ENCODE measurements around the gene RNPEPL1. TPM values are rescaled to one million over a fixed set of nuclear protein-coding genes. Genes with fewer than 3 reads are reported as not detected.

Gene RNPEPL1
- total RNA-seq, 1 donor from 2014 or later: 40.5 TPM

DNA sequence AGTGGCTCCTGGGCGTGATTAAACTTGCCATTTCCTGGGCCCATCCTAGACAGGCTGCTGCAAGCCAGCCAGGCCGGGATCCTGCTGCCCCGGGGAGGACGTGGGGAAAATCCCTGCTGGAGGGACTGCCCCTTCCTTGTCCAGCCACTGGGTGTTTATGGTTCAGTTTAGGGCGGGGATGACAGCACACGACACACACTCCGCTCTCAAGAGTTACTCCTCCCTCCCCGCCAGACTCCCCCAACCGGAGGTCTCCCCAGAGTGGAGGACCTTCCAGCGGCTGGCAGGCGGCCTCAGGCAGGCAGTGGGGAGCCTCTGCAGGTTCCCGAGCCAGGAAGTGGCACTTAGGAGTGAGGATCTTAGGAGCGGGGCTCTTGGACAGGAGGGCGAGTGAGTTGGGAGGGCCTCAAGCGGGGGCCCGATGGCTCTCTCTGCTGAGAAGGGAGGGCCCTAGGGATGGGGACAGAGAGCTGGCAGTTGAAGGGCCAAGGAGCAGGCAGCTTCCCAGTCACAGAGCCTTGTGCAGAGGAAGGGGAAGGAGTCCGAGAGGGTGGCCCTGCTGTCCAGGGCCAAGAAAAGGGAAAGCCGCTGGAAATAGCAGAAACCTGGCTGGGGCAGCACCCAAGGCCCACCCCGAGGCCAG is 51.3 kb downstream of the RNPEPL1 start:
- Mint-ChIP-seq H3K36me3 (peaks cover 8% of the 10 kb centered on the region), H3K4me3 (no peak overlapping the region), H3K9me3 (no peaks in the 10 kb centered on the region), H3K4me1 (ENCODE audit: unreplicated experiment) (peaks cover 4% of the 10 kb centered on the region), H3K27me3 (no peaks in the 10 kb centered on the region), H3K27ac (no peak overlapping the region)
- no peak for TF ChIP-seq CTCF (conservative IDR thresholded peaks at IDR 0.05)
- no peak for DNase-seq (ENCODE audit: extremely low spot score, unreplicated experiment)

DNA sequence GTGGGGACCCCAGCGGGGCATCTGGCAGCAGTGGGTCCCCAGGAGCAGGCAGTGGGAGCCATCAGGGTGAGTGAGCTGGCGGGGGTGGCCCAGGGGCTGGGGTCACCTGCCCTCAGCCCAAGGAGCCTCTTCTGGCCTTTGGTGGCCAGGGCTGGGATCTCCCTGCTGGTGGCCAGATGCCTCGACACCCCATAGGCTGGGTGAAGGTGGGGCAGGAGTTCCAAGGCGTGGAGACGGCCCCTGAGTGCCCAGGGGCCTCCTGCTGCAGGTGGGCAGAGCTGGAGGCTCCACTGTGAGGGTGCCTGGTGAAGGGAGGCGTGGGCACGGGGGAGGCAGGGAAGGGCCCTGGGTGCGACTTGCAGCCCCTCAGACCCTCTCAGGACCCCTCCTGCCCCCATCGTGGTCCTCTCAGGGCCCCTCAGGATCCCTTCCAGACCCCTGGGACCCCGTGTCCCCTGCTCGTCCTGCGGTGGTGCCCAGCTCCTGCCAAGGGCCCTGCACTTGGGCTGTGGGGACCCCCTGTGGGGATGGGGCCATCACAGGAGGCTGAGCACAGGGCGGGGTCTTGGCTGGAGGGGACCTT is 52.0 kb downstream of the RNPEPL1 start:
- DNase-seq (ENCODE audit: extremely low spot score, unreplicated experiment): no peak

GRCh38 chr2:240620859-240621258 is 52.6 kb downstream of the RNPEPL1 start:
- peaks cover 8% of the 10 kb centered on the region for H3K36me3 Mint-ChIP-seq
- no peak for DNase-seq (ENCODE audit: extremely low spot score, unreplicated experiment)
- no peak for TF ChIP-seq CTCF (conservative IDR thresholded peaks at IDR 0.05)
- H3K27ac Mint-ChIP-seq: no peak overlapping the region
- H3K4me3 Mint-ChIP-seq: no peak overlapping the region
- H3K9me3 Mint-ChIP-seq: no peaks in the 10 kb centered on the region
- peaks cover 4% of the 10 kb centered on the region for H3K4me1 Mint-ChIP-seq (ENCODE audit: unreplicated experiment)
- no peaks in the 10 kb centered on the region for H3K27me3 Mint-ChIP-seq

More for the DNA sequence above, 52.0 kb downstream of the RNPEPL1 start:
- peaks cover 8% of the 10 kb centered on the region for H3K36me3 Mint-ChIP-seq
- H3K4me3 Mint-ChIP-seq: no peak overlapping the region
- H3K9me3 Mint-ChIP-seq: no peaks in the 10 kb centered on the region
- H3K27me3 Mint-ChIP-seq: no peaks in the 10 kb centered on the region
- H3K27ac Mint-ChIP-seq: no peak overlapping the region
- peaks cover 4% of the 10 kb centered on the region for H3K4me1 Mint-ChIP-seq (ENCODE audit: unreplicated experiment)
- no peak for TF ChIP-seq CTCF (conservative IDR thresholded peaks at IDR 0.05)

GRCh38 chr2:240622060-240622411 is 53.8 kb downstream of the RNPEPL1 start:
- Mint-ChIP-seq H3K9me3 (no peaks in the 10 kb centered on the region), H3K4me1 (ENCODE audit: unreplicated experiment) (peaks cover 4% of the 10 kb centered on the region), H3K27ac (no peak overlapping the region), H3K36me3 (peaks cover 8% of the 10 kb centered on the region), H3K4me3 (no peak overlapping the region), H3K27me3 (no peaks in the 10 kb centered on the region)
- no peak for TF ChIP-seq CTCF (conservative IDR thresholded peaks at IDR 0.05)
- no peak for DNase-seq (ENCODE audit: extremely low spot score, unreplicated experiment)

- H3K36me3 Mint-ChIP-seq: peaks cover 7% of the 10 kb centered on the region
- no peak for TF ChIP-seq CTCF (conservative IDR thresholded peaks at IDR 0.05)
- no peak overlapping the region for H3K4me3 Mint-ChIP-seq
- DNase-seq (ENCODE audit: extremely low spot score, unreplicated experiment): no peak
- peaks cover 4% of the 10 kb centered on the region for H3K4me1 Mint-ChIP-seq (ENCODE audit: unreplicated experiment)
- no peak overlapping the region for H3K27ac Mint-ChIP-seq
- no peaks in the 10 kb centered on the region for H3K9me3 Mint-ChIP-seq
- no peaks in the 10 kb centered on the region for H3K27me3 Mint-ChIP-seq
These were observed 54.4 kb downstream of the RNPEPL1 start for GRCh38 chr2:240622531-240623235.
